Peyer's patch (tissue), 4 donors: ENCODE data around the gene GPATCH11. TPM values are rescaled to one million over a fixed set of nuclear protein-coding genes. Genes with fewer than 3 reads are reported as not detected.

ENCODE experiments used
- DNase-seq, 3 donors: peaks; one replicate each; pipeline ENCODE4 v3.0.0-alpha.2; 2017 to 2019
- H3K27ac ChIP-seq, 4 donors: fragments of 200-600 bp; sonication (generic); one replicate each; pipeline ENCODE4 v1.5.1; 2016 to 2019
- H3K27me3 ChIP-seq, 2 donors: fragments of 200-600 bp; sonication (generic); one replicate each; pipeline ENCODE4 v1.5.1; 2019
- H3K36me3 ChIP-seq, 3 donors: fragments of 200-600 bp; sonication (generic); one replicate each; pipeline ENCODE4 v1.5.1; 2016 to 2019
- H3K4me1 ChIP-seq, 4 donors: fragments of 200-600 bp; sonication (generic); one replicate each; pipeline ENCODE4 v1.5.1; 2016 to 2019
- H3K4me3 ChIP-seq, 4 donors: fragments of 200-600 bp; sonication (generic); 1 replicate in 3 of 4; 2 replicates in 1 of 4; pipeline ENCODE4 v1.5.1; 2016 to 2019; ENCODE audit warnings: mild to moderate bottlenecking in 1 of 4
- H3K9me3 ChIP-seq, 4 donors: fragments of 200-600 bp; sonication (generic); one replicate each; pipeline ENCODE4 v1.5.1; 2016 to 2019; ENCODE audit warnings: mild to moderate bottlenecking in 1 of 4
- CTCF ChIP-seq, 6 experiments: fragments of 450-650 bp in 4 of 6; fragments of 200-600 bp in 2 of 6; sonication (generic) in 1 of 6; IDR thresholded peaks; one replicate each; pipeline ENCODE4 v1.5.1; 2017 to 2019; ENCODE audit warnings: antibody characterized with exemption in 6 of 6, mild to moderate bottlenecking in 3 of 6, moderate library complexity in 1 of 6
- POLR2A ChIP-seq, 2 donors: fragments of 450-650 bp; IDR thresholded peaks; one replicate each; pipeline ENCODE4 v1.5.1; 2017; ENCODE audit warnings: antibody characterized with exemption in 2 of 2, mild to moderate bottlenecking in 2 of 2, moderate library complexity in 2 of 2
- total RNA-seq, 4 donors: library from RNA; depleted of rRNA; stranded (reverse); fragments of >200 nt; gene quantifications; one replicate each; pipeline ENCODE4 v1.1.0, GENCODE V29; 2016

Gene GPATCH11
- total RNA-seq, 4 donors from 2014 or later: 3.7 to 9.9 (median 5.9) TPM

GRCh38 chr2:37091873-37092272 lies 7.6 kb downstream of the GPATCH11 start:
- H3K4me1 ChIP-seq: no peaks in the 10 kb centered on the region
- no peak overlapping the region for H3K27ac ChIP-seq
- H3K27me3 ChIP-seq: no peaks in the 10 kb centered on the region
- DNase-seq: no peak
- TF ChIP-seq CTCF (IDR thresholded peaks at IDR 0.05) (no peak), POLR2A (IDR thresholded peaks at IDR 0.05) (no peak)
- no peaks in the 10 kb centered on the region for H3K9me3 ChIP-seq
- H3K4me3 ChIP-seq: no peak overlapping the region
- peaks cover 0 to 74% (median 0%) of the 10 kb centered on the region in 3 donors for H3K36me3 ChIP-seq

GRCh38 chr2:37096568-37096967 lies 12.2 kb downstream of the GPATCH11 start:
- H3K27ac ChIP-seq: no peak overlapping the region
- H3K4me3 ChIP-seq: no peak overlapping the region
- H3K27me3 ChIP-seq: no peaks in the 10 kb centered on the region
- no peak for TF ChIP-seq POLR2A (IDR thresholded peaks at IDR 0.05)
- no peak for TF ChIP-seq CTCF (IDR thresholded peaks at IDR 0.05)
- DNase-seq: no peak
- peaks cover 0 to 88% (median 0%) of the 10 kb centered on the region in 3 donors for H3K36me3 ChIP-seq
- no peaks in the 10 kb centered on the region for H3K4me1 ChIP-seq
- H3K9me3 ChIP-seq: no peaks in the 10 kb centered on the region

- Histone ChIP-seq H3K9me3 (no peaks in the 10 kb centered on the region), H3K27me3 (no peaks in the 10 kb centered on the region), H3K27ac (no peak overlapping the region), H3K36me3 (peaks cover 0 to 87% (median 0%) of the 10 kb centered on the region in 3 donors), H3K4me1 (no peaks in the 10 kb centered on the region), H3K4me3 (no peak overlapping the region)
- TF ChIP-seq POLR2A (IDR thresholded peaks at IDR 0.05) (no peak), CTCF (IDR thresholded peaks at IDR 0.05) (no peak)
- DNase-seq: no peak
These were observed 14.2 kb downstream of the GPATCH11 start for GRCh38 chr2:37098416-37099118.

GRCh38 chr2:37100054-37100453 lies 15.7 kb downstream of the GPATCH11 start:
- Histone ChIP-seq H3K27ac (no peak overlapping the region), H3K4me3 (no peak overlapping the region), H3K4me1 (no peaks in the 10 kb centered on the region), H3K36me3 (peaks cover 0 to 86% (median 0%) of the 10 kb centered on the region in 3 donors), H3K9me3 (no peaks in the 10 kb centered on the region), H3K27me3 (no peaks in the 10 kb centered on the region)
- TF ChIP-seq CTCF (IDR thresholded peaks at IDR 0.05) (no peak), POLR2A (IDR thresholded peaks at IDR 0.05) (no peak)
- DNase-seq: no peak

- no peaks in the 10 kb centered on the region for H3K4me1 ChIP-seq
- no peaks in the 10 kb centered on the region for H3K9me3 ChIP-seq
- TF ChIP-seq POLR2A (IDR thresholded peaks at IDR 0.05): no peak
- no peak for TF ChIP-seq CTCF (IDR thresholded peaks at IDR 0.05)
- no peak for DNase-seq
- peaks cover 0 to 87% (median 0%) of the 10 kb centered on the region in 3 donors for H3K36me3 ChIP-seq
- no peaks in the 10 kb centered on the region for H3K27me3 ChIP-seq
- H3K4me3 ChIP-seq: no peak overlapping the region
- H3K27ac ChIP-seq: no peak overlapping the region
These were observed 18.3 kb downstream of the GPATCH11 start for GRCh38 chr2:37102588-37102987.
